NCI-H146 treated with DMSO at 0.1 percent for 48 hours (cell line): ENCODE results near the gene DCTN3.
A peak's percentile ranks its signal among the peaks of the same experiment; 100 is the strongest.
"Not testable (repeated sequence)": the region's sequence is repeated elsewhere in the genome, so short reads cannot be mapped to it uniquely, and the experiment has no call there.

ENCODE experiments used
- DNase-seq: peaks from one replicate; lab custom pipeline; 2025; ENCODE audit not compliant: unreplicated experiment; lab: John Stamatoyannopoulos, UW

DCTN3 gene

GRCh38 chr9:34647651-34648050 lies 27.4 kb upstream of the DCTN3 start:
- DNase-seq, result no peak

GRCh38 chr9:34647084-34647403 lies 26.7 kb upstream of the DCTN3 start:
- no peak for DNase-seq

GRCh38 chr9:34646211-34647083 lies 26.2 kb upstream of the DCTN3 start, which contains the start of gene GALT:
Gene GALT, plus strand, starts transcription at chr9:34646675. Its CDS starts 30 bp downstream, at chr9:34646705.
- DNase-seq, result peak; percentile 94

- no peak for DNase-seq
Measured at GRCh38 chr9:34644766-34645314, 24.5 kb upstream of the DCTN3 start.

GRCh38 chr9:34642679-34643078 lies 22.4 kb upstream of the DCTN3 start:
- no peak for DNase-seq

- not testable (repeated sequence) for DNase-seq
Measured at GRCh38 chr9:34639322-34639721, 19.0 kb upstream of the DCTN3 start.

- no peak for DNase-seq
Measured at GRCh38 chr9:34638138-34638445, 17.8 kb upstream of the DCTN3 start.

GRCh38 chr9:34637356-34638137 lies 17.3 kb upstream of the DCTN3 start, which contains the start of gene SIGMAR1:
Gene SIGMAR1, minus strand, starts transcription at chr9:34637787. Its CDS starts 90 bp downstream, at chr9:34637697.
- DNase-seq, result peak; percentile 91

- no peak for DNase-seq
Measured at GRCh38 chr9:34636791-34637355, 16.6 kb upstream of the DCTN3 start.

GRCh38 chr9:34635556-34635955 lies 15.3 kb upstream of the DCTN3 start:
- no peak for DNase-seq

- DNase-seq, result no peak
Measured at GRCh38 chr9:34634551-34635248, 14.4 kb upstream of the DCTN3 start.

- DNase-seq, result peak; percentile 58
Measured at GRCh38 chr9:34633851-34634550, 13.7 kb upstream of the DCTN3 start.

- no peak for DNase-seq
Measured at GRCh38 chr9:34633166-34633565, 12.9 kb upstream of the DCTN3 start.

GRCh38 chr9:34630402-34631154 lies 10.3 kb upstream of the DCTN3 start:
- no peak for DNase-seq

GRCh38 chr9:34629491-34629808 lies 9.2 kb upstream of the DCTN3 start:
- no peak for DNase-seq

- peak; percentile 39 for DNase-seq
Measured at GRCh38 chr9:34628656-34629490, 8.6 kb upstream of the DCTN3 start, which contains the start of gene ARID3C. Gene ARID3C, minus strand, starts transcription at chr9:34629066. Its CDS starts 1,052 bp downstream, at chr9:34628014.

GRCh38 chr9:34627716-34628655 lies 7.7 kb upstream of the DCTN3 start:
- no peak for DNase-seq

GRCh38 chr9:34625186-34625486 lies 4.8 kb upstream of the DCTN3 start:
- no peak for DNase-seq
